Spleen (tissue), 11 donors: ENCODE results near the gene FILIP1L. TPM values are rescaled to one million over a fixed set of nuclear protein-coding genes. Genes with fewer than 3 reads are reported as not detected.

Source experiments
- DNase-seq: peaks from one replicate; pipeline ENCODE4 v3.0.0-alpha.2; 2020
- H3K27ac ChIP-seq, 8 donors: fragments of 200-600 bp; sonication (generic) in 7 of 8; 1 replicate in 4 of 8; 2 replicates in 4 of 8; pipeline versions ENCODE4 v1.5.0 to v1.8.0; 2016 to 2021; ENCODE audit warnings: inconsistent platforms in 4 of 8, mild to moderate bottlenecking in 4 of 8, moderate library complexity in 1 of 8
- H3K27me3 ChIP-seq, 7 donors: fragments of 200-600 bp; sonication (generic) in 6 of 7; replicated peaks in 1 of 7; 1 replicate in 4 of 7; 2 replicates in 3 of 7; pipeline versions ENCODE4 v1.5.0 to v1.8.0; 2016 to 2021; ENCODE audit warnings: inconsistent platforms in 3 of 7, mild to moderate bottlenecking in 1 of 7
- H3K36me3 ChIP-seq, 6 donors: fragments of 200-600 bp; sonication (generic) in 5 of 6; 1 replicate in 4 of 6; 2 replicates in 2 of 6; pipeline versions ENCODE4 v1.5.0 to v1.8.0; 2016 to 2021; ENCODE audit warnings: inconsistent platforms in 2 of 6
- H3K4me1 ChIP-seq, 6 donors: fragments of 200-600 bp; sonication (generic) in 5 of 6; 1 replicate in 3 of 6; 2 replicates in 3 of 6; pipeline versions ENCODE4 v1.5.0 to v1.8.0; 2016 to 2021; ENCODE audit warnings: inconsistent platforms in 3 of 6
- H3K4me3 ChIP-seq, 8 donors: fragments of 200-600 bp; sonication (generic) in 7 of 8; 1 replicate in 4 of 8; 2 replicates in 4 of 8; pipeline versions ENCODE4 v1.5.0 to v1.8.0; 2016 to 2021; ENCODE audit warnings: inconsistent platforms in 4 of 8, mild to moderate bottlenecking in 4 of 8, moderate library complexity in 2 of 8
- H3K9me3 ChIP-seq, 8 donors: fragments of 200-600 bp; sonication (generic) in 7 of 8; 1 replicate in 4 of 8; 2 replicates in 4 of 8; pipeline versions ENCODE4 v1.5.0 to v1.8.0; 2016 to 2021; ENCODE audit warnings: inconsistent platforms in 4 of 8
- CTCF ChIP-seq, 11 experiments: fragments of 200-600 bp in 7 of 11; fragments of 450-650 bp in 4 of 11; sonication (generic) in 4 of 11; IDR thresholded peaks in 8 of 11; conservative IDR thresholded peaks in 3 of 11; 1 replicate in 7 of 11; 2 replicates in 4 of 11; pipeline versions ENCODE4 v1.4.0 to v1.8.0; 2016 to 2021; ENCODE audit warnings: antibody characterized with exemption in 11 of 11, inconsistent platforms in 4 of 11, mild to moderate bottlenecking in 1 of 11
- POLR2A ChIP-seq, 3 donors: fragments of 450-650 bp; IDR thresholded peaks; one replicate each; pipeline ENCODE4 v1.5.1; 2017; ENCODE audit warnings: antibody characterized with exemption in 3 of 3, mild to moderate bottlenecking in 1 of 3
- POLR2AphosphoS5 ChIP-seq, 3 donors: sonication (generic); formaldehyde crosslinking; IDR thresholded peaks; one replicate each; pipeline ENCODE4 v1.5.1; 2017; ENCODE audit warnings: antibody characterized with exemption in 3 of 3
- WGBS, 5 donors: extraction: QIAGEN DNeasy Blood & Tissue Kit in 3 of 5; methylation state at CpG; one replicate each; pipeline versions ENCODE4 v1.1.5 to v1.1.7; 2013 to 2018; 5-methylcytosine and 5-hydroxymethylcytosine counted together
- intact Hi-C: fragments of 100-400 bp; cut with DNase I; formaldehyde crosslinking; loops from one replicate; pipeline ENCODE4 v1.15.0; 2023; ENCODE audit warnings: low total_unique reads
- polyA plus RNA-seq, 3 donors: library from polyadenylated mRNA; stranded (reverse); fragments of 200-250 nt; gene quantifications; one replicate each; pipeline ENCODE4 v1.2.1, GENCODE V29; 2013
- total RNA-seq, 7 donors: library from RNA; depleted of rRNA in 3 of 7; stranded (reverse); fragments of >200 nt in 3 of 7; fragmentation: NEBNext Ultra II Directional in 4 of 7; extraction: Animal tissue kit (Norgen Biotek cat#: 25700) in 4 of 7; gene quantifications; one replicate each; pipeline versions ENCODE4 v1.1.0 to v1.2.1, GENCODE V29; 2016 to 2021
- donor health status: healthy with polysubstance abuse.
- donor health status: DM: no; HTN: no; CAD: no; lungs with moderate emphysema.
- donor health status: DM: no; HTN: no; CAD: no.
- donor health status: Bipolar disorder and iron deficiency.
- donor health status: healthy.
- donor health status: DM: no; HTN: no; CAD: no.
- donor health status: DM: yes; HTN: yes; CAD: no.

The FILIP1L gene
- total and polyA plus RNA-seq, 10 donors: 11.1 to 47.7 (median 30.9) TPM

GRCh38 chr3:99982650-99983049 is 131.7 kb downstream of the FILIP1L start:
- Histone ChIP-seq H3K27me3 (no peaks in the 10 kb centered on the region), H3K4me3 (no peak overlapping the region), H3K27ac (no peak overlapping the region), H3K9me3 (no peaks in the 10 kb centered on the region), H3K4me1 (no peaks in the 10 kb centered on the region), H3K36me3 (no peaks in the 10 kb centered on the region)
- 97 to 98% (median 98%) methylated on average over 2 of the region's 2 CpGs for WGBS, 5 donors
- TF ChIP-seq POLR2A (IDR thresholded peaks at IDR 0.05): no peak
- no peak for TF ChIP-seq POLR2AphosphoS5 (IDR thresholded peaks at IDR 0.05)
- no peak for TF ChIP-seq CTCF (IDR thresholded peaks at IDR 0.05 in 8 of 11, conservative IDR thresholded peaks at IDR 0.05 in 3 of 11)
- DNase-seq: no peak
- intact Hi-C loops: no loop called here

- no peaks in the 10 kb centered on the region for H3K27me3 ChIP-seq
- intact Hi-C loops: no loop called here
- no peak for DNase-seq
- no peaks in the 10 kb centered on the region for H3K4me1 ChIP-seq
- no peak overlapping the region for H3K27ac ChIP-seq
- H3K9me3 ChIP-seq: no peaks in the 10 kb centered on the region
- no peak overlapping the region for H3K4me3 ChIP-seq
- 94 to 100% (median 96%) methylated on average over 1 of the region's 1 CpG for WGBS, 5 donors
- TF ChIP-seq POLR2AphosphoS5 (IDR thresholded peaks at IDR 0.05): no peak
- TF ChIP-seq CTCF (IDR thresholded peaks at IDR 0.05 in 8 of 11, conservative IDR thresholded peaks at IDR 0.05 in 3 of 11): no peak
- no peak for TF ChIP-seq POLR2A (IDR thresholded peaks at IDR 0.05)
- no peaks in the 10 kb centered on the region for H3K36me3 ChIP-seq
These were observed 133.2 kb downstream of the FILIP1L start for GRCh38 chr3:99981138-99981537.

DNA sequence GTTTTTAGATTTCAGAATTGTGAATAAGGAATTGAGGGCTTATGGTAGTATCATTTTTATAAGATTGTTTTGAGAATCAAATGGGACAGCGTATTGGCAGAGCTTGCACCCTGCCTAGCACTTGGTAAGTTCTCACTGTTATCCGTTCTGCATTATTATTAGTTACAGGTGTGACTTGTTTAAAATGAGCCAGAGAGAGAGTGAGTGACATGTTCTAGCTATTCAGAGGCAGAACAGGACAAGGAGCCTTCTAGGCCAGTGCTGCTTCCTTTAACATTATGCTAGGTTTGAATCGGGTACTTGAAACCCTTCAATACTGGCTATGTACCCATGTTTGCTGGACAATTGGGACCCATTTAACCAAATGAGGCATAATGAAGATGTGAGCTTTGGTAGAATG is 133.7 kb downstream of the FILIP1L start:
- Histone ChIP-seq H3K9me3 (no peaks in the 10 kb centered on the region), H3K4me3 (no peak overlapping the region), H3K27me3 (no peaks in the 10 kb centered on the region), H3K4me1 (no peaks in the 10 kb centered on the region), H3K27ac (no peak overlapping the region), H3K36me3 (no peaks in the 10 kb centered on the region)
- no peak for DNase-seq
- intact Hi-C loops: no loop called here
- TF ChIP-seq POLR2AphosphoS5 (IDR thresholded peaks at IDR 0.05) (no peak), CTCF (IDR thresholded peaks at IDR 0.05 in 8 of 11, conservative IDR thresholded peaks at IDR 0.05 in 3 of 11) (no peak), POLR2A (IDR thresholded peaks at IDR 0.05) (no peak)
- WGBS, 5 donors: 93 to 98% (median 95%) methylated on average over 3 of the region's 3 CpGs

DNA sequence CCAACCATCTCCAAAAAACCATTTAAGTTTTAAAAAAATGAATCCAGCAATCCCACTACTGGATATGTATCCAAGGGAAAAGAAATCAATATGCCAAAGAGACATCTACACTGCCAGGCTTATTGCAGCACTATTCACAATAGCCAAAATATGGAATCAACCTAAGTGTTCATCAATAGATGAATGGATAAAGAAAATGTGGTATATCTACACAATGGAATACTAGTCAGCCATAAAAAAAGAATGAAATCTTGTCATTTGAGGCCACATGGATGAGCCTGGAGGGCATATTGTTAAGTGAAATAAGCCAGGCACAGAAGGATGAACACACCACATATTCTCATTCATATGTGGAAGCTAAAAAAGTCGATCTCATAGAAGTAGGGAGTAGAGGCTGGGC is 136.1 kb downstream of the FILIP1L start:
- no peaks in the 10 kb centered on the region for H3K27me3 ChIP-seq
- no peaks in the 10 kb centered on the region for H3K9me3 ChIP-seq
- no peak overlapping the region for H3K27ac ChIP-seq
- WGBS, 5 donors: 91 to 100% (median 96%) methylated on average over 1 of the region's 1 CpG
- intact Hi-C loops: no loop called here
- H3K4me3 ChIP-seq: no peak overlapping the region
- H3K4me1 ChIP-seq: no peaks in the 10 kb centered on the region
- no peak for TF ChIP-seq POLR2A (IDR thresholded peaks at IDR 0.05)
- TF ChIP-seq CTCF (IDR thresholded peaks at IDR 0.05 in 8 of 11, conservative IDR thresholded peaks at IDR 0.05 in 3 of 11): no peak
- TF ChIP-seq POLR2AphosphoS5 (IDR thresholded peaks at IDR 0.05): no peak
- no peak for DNase-seq
- no peaks in the 10 kb centered on the region for H3K36me3 ChIP-seq
